Activated gamma-delta T cell treated with Interleukin-2 at 50 U/mL for 16 hours (primary cell): ENCODE results near the gene ARHGEF33.

Source experiments
- DNase-seq: peaks from one replicate; pipeline ENCODE4 v3.0.0-alpha.2; 2020

The ARHGEF33 gene

GRCh38 chr2:39023649-39024048 is 134.0 kb downstream of the ARHGEF33 start:
- DNase-seq, result no peak

- no peak for DNase-seq
These were observed 135.2 kb downstream of the ARHGEF33 start for GRCh38 chr2:39024833-39025232.
